HT1080 (cell line): Measurements from ENCODE around the gene ASIC3. TPM values are rescaled to one million over a fixed set of nuclear protein-coding genes. Genes with fewer than 3 reads are reported as not detected.

ENCODE experiments used
- total RNA-seq: library from RNA; depleted of rRNA; stranded (reverse); fragments of >200 nt; shearing (Covaris generic); gene quantifications from 2 replicates; pipeline ENCODE4 v1.2.3, GENCODE V29; 2014; rRNA removed

Gene ASIC3
- total RNA-seq, 1 experiment from 2014 or later = 0.45 TPM

Other genes starting within 250 kb of the ASIC3 start
- 0.07 TPM in 1 of 2 replicates, not detected in the other for gene TMEM176B, start 248.2 kb upstream of the ASIC3 start, total RNA-seq
- not detected in 2 replicates for gene TMEM176A, start 247.8 kb upstream of the ASIC3 start, total RNA-seq
- gene AOC1, start 196.0 kb upstream of the ASIC3 start, total RNA-seq = not detected in 2 replicates
- 0.34 and 0.47 TPM in 2 replicates for gene KCNH2, start 70.2 kb upstream of the ASIC3 start, total RNA-seq
- gene NOS3, start 57.5 kb upstream of the ASIC3 start, total RNA-seq = 71.5 and 94.6 TPM in 2 replicates
- not detected in 2 replicates for gene ATG9B, start 24.0 kb upstream of the ASIC3 start, total RNA-seq
- 29.4 and 37.0 TPM in 2 replicates for gene ABCB8, start 20.1 kb upstream of the ASIC3 start, total RNA-seq
- 67.8 and 70.2 TPM in 2 replicates for gene CDK5, start 9.4 kb downstream of the ASIC3 start, total RNA-seq
- gene SLC4A2, start 11.1 kb downstream of the ASIC3 start, total RNA-seq = 121 and 146 TPM in 2 replicates
- gene FASTK, start 32.3 kb downstream of the ASIC3 start, total RNA-seq = 86.5 and 100 TPM in 2 replicates
- 66.3 and 85.1 TPM in 2 replicates for gene TMUB1, start 35.0 kb downstream of the ASIC3 start, total RNA-seq
- 36.4 and 45.3 TPM in 2 replicates for gene AGAP3, start 37.9 kb downstream of the ASIC3 start, total RNA-seq
- gene GBX1, start 119.2 kb downstream of the ASIC3 start, total RNA-seq = not detected in 2 replicates
- gene ASB10, start 138.7 kb downstream of the ASIC3 start, total RNA-seq = not detected in 2 replicates
- not detected in 2 replicates for gene H2BK1, start 162.0 kb downstream of the ASIC3 start, total RNA-seq
- gene ABCF2, start 178.7 kb downstream of the ASIC3 start, total RNA-seq = 83.9 and 89.1 TPM in 2 replicates
- 40.0 and 46.1 TPM in 2 replicates for gene CHPF2, start 184.0 kb downstream of the ASIC3 start, total RNA-seq
- gene SMARCD3, start 200.2 kb downstream of the ASIC3 start, total RNA-seq = 9.5 and 11.8 TPM in 2 replicates